Measurements from ENCODE around the gene SPECC1.
"Not testable (repeated sequence)": the region's sequence is repeated elsewhere in the genome, so short reads cannot be mapped to it uniquely, and the experiment has no call there.

Gene SPECC1

DNA sequence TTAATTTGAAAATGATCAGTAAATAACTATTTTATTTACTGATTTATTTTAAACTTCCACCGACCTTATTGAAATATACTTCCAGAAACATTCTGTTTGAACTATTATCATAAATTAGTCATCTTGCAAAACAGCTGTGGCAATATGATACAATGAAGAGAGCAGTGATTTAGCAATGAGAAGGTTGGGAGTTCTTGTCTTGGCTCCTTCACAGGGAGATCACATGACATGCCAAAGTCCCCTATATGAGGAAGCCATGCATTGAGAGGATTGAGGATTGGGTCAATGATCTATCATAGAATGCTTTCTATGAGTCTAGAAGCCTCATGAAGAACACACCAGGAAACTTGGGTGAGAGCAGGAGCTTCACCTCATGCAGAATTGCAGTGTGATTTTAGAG lies 235.5 kb downstream of the SPECC1 start:
- FAIRE-seq: no peak

DNA sequence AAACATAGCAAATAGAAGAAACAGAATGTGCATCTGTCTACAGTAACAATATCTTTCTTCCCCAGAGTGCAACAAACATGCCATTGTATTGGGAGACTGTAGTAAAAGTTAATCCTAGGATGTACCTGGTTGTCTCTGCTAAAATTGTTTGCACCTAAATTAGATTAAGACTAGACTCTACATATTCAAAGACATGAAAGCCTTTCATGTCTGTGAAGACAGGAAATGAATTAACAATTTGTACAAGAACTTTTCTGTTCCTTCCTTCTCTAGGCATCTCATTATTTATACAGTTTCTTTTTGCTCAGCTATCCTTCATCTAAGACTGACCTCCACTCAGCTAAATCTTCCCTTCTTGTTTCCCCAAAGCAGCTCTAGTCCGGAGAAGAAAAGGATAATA lies 237.5 kb downstream of the SPECC1 start:
- FAIRE-seq: no peak

DNA sequence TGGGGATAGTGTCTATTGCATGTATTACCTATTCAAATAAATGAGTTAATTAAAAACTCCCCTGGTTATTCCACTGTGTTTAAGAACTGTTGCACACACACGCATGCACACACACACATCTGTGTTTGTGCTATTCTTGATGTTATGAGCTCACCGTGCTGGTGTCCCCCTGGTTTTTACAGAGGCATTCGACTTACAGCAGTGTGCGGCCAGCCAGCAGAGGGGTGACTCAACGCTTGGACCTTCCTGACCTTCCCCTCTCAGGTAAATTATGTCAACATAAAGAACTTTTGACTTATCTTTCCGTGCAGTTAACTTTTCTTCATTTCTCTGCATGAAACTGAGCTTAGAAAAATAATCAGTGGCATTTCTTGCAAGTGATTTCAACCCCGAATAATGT lies 244.2 kb downstream of the SPECC1 start:
- FAIRE-seq: no peak

DNA sequence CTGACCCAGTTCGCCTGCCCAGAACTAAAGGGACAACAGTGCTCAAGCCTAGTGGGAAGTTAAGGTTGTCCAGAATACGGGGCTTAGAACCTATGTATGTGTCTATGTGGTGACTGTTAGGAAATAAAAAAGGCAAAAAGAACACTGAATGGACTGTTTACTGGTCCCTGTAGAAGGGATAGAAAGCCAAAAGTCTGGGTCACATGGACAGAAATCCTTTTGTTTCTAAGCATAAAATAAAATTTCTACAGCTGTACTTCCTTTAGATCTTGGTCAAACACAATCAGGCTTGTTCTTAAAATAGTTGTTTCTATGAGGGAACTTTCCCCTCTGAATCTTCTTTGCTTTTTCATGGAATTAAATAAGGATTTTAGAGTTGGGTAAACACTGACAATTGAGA lies 245.4 kb downstream of the SPECC1 start:
- no peak for FAIRE-seq

DNA sequence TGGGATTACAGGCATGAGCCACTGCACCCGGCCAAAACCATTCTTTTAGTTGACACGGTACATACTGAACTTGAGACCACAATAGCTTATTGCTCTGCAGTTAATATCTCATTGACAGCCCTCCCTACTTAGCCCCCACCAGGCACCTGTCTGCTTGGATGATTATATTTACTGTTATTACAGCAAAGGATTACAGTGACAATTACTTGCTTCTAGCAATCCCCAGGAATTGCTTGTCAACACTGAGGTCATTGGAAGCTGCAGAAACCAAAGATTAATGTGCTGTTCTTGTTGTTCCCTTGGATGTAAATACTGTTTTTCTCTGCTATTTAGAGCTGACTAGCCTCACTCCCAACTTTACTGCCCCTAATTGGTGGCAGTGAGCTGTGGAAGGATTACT lies 247.0 kb downstream of the SPECC1 start:
- FAIRE-seq: no peak

DNA sequence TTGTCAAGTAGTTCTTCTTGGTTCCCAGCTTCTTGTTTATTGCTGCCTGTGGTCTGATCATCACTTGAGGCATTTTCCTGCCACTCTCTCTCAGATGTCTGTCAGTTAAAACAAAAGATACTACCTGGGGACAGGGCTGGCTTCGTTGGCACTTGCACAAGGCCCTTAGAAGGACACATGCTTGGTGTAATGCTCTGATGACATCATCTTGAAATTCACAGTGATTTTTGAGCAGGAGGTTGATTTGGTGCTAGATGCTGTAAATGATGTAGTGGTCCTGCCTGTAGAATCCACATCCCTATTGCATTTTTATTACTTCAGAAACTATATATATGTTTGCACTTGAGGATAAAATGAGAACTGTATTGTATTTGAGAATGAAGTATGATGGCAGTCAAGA lies 247.8 kb downstream of the SPECC1 start:
- FAIRE-seq: no peak

DNA sequence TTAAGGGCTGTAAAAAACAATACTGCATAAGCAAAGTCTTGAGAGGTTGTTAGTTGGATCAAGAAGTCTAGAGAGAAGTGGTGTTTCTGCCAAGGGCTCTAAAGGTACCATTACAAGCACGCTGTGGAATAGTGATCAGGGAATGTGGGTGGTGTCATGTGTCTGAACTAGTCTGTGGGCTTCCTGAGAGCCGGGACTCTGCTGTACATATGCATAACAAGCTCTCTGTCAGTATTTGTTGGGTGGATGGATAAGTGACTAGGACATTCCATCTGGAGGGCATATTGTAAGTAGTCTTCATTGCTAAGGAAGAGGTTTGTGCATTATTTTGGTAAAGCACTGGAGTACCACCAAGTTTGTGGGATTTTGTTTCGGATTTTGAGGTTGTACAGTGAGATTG lies 248.6 kb downstream of the SPECC1 start:
- no peak for FAIRE-seq

DNA sequence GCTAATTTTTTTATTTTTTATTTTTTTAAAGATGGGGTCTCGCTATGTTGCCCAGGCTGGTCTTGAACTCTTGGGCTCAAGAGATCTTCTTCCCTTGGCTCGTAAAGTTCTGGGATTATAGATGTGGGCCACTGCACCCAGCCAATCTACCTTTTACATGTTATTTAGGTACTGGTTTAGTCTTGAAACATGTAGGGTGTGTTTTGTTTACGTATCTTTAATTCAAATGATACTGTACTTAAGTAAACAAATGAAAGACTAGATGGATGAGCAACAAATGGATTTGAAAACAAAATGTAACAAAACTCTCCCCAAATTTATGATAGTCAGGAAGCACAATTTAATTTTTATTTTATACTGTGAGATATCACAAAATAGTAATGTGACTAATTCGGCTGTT lies 250.5 kb downstream of the SPECC1 start:
- FAIRE-seq: peak; percentile 30

DNA sequence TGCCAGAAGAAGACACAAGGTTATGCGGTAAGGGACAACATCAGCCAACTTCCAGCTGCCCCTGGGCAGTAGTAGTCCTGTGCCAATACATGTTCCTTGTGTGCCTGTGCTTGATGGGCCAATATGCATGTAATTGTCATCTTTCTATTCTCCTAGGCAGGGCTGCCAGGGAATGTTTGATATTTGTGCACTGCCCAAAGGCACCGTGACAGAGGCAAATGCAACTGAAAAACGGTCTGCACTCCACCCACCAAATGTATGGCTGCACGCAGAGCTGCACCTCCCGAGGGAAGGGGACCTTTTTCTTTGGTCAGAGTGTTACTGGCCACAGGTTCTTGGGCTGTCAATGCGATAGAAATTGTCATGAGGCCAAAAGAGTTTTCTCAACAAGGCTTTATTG lies 251.1 kb downstream of the SPECC1 start:
- FAIRE-seq: no peak

DNA sequence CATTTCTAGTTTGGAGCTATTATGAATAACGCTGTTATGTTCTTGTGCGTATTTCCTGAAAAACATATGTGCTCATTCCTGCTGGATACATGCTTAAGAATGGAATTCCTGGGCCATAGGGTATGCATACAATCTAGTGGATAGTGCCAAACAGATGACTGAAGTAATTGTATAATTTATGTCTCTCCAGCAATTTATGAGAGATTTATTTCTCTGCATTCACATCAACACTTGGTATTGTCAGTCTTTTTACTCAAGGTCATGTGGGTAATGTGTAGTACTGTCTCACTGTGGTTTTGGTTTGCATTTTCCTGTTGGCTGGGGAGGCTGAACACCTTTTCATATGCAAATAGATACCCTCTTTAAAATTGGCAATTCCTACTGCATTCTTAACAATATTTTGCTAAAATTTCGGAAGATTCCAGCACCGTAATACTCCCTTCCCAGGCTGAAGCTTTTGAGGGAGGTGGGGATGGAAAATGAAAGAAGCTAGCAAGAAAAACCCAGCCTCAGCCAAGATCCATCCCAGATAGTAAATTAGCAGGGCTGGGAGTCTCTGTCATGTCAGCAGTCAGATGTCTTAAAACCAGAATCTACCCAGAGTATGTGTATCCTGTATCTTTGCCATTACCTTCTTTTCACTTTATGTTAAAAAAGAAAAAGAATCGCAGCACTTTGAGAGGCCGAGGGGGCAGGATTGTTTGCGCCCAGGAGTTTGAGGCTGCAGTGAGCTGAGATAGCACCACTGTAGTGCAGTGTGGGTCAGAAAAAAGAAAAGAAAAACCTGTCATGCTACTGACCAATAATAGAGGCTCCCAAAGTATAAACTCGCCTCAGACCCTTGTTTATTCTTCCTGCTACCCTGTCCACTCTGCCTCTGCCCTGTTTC lies 253.3 kb downstream of the SPECC1 start:
- FAIRE-seq: no peak

DNA sequence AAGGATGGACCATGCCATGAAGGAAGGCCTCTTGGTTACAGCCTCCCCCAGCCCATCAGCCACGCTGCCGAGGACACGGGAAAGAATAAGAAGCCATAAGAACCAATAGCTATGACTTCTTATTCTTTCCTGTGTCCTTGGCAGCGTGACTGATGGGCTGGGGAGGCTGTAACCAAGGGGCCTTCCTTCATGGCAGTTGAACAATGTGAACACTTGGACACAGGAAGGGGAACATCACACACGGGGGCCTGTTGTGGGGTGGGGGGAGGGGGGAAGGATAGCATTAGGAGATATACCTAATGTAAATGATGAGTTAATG lies 253.9 kb downstream of the SPECC1 start:
- not testable (repeated sequence) for FAIRE-seq

DNA sequence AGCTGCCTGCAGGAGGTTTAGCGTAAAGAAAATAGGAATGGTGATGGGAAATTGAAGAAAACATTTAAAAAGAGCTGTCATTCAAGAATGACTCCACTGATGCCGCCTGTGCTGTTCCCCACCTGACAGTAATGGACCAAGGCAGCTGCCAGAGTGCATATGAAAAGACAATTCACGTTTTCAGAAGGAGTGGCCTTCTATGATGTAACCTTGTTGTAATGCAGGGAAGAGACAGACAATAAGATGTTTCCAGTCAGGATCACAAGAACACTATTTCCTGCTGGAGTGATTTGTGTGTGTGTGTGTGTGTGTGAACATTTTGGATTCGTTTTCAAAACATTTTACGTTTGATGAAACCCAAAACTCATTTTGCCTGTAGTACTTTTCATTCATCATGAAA lies 254.4 kb downstream of the SPECC1 start:
- FAIRE-seq: no peak

DNA sequence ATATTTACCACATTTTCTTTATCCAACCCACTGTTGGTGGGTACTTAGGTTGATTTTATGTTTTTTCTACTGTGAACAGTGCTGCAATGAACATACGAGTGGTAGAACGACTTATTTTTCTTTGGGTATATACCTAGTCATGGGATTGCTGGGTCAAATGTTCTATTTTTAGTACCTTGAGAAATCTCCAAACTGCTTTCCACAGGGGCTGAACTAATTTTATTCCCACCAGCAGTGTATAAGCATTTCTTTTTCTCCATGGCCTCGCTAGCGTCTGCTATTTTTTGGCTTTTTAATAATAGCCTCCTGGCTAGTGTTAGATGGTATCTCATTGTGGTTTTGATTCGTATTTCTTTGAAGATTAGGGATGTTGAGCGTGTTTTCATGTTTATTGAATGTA lies 255.8 kb downstream of the SPECC1 start:
- FAIRE-seq: no peak

DNA sequence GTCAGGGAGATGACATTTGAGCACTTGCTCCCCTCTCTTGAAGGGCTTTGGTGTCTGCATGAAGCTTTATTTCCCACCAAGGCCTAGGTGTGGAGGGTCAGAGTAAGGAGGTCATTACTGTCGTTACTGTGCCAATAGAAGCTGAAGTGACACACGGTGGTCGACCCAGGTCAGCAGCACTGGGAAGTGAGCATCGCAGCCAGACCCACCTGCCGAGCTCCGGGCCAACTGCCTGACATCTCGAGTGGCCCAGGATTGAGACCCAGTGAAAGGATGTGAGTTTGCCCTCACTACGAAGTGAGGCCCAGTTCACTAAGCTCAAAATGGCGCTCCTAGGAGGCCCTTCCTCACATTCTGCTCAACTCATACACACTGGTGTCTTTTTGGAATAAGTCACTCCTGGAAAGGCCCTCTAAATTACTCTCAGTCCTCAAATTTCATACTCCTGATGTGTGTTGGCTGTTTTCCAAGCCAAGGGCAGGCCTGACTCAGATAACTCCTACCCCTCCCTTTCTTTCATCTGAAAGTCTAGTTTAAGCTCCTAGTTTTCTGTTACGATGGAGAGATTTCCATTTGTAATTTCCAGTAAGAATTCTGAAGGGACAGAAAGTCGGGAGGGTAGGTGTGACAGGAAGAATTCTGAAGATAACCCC lies 257.8 kb downstream of the SPECC1 start:
- FAIRE-seq: no peak

DNA sequence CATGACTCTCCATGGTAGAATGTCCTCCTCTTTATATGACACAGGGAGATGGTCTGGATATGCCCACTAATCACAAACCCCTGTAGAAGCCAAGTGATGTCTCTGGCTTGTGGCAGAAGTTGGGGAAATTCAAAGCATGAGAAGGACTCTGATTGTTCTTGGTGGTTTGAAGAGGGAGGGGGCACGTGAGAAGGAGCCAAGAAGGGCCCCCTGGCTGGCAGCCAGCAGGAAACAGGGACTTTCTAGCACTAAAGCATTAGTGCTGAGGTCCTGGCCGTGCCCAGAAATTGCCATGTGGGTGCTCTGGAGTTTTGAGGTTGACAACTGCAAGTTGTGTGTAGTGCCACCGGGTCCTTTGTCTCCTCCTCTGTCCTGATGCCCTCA lies 258.3 kb downstream of the SPECC1 start:
- FAIRE-seq: no peak

DNA sequence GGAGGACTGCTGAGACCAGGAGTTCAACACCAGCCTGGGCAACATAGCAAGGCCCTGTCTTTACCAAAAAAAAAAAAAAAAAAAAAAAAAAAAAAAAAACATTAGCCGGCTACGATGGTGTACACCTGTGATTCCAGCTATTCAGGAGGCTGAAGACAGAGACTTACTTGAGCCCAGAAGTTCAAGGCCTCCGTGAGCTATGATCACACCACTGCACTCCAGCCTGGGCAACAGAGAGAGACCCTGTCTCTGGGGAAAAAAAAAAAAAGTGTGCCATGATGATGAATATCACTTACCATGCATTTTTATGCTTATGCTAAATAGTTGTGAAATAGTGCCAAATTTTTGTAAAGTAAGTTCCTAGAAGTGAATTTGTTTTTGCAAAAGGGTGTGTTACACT lies 261.2 kb downstream of the SPECC1 start:
- no peak for FAIRE-seq

DNA sequence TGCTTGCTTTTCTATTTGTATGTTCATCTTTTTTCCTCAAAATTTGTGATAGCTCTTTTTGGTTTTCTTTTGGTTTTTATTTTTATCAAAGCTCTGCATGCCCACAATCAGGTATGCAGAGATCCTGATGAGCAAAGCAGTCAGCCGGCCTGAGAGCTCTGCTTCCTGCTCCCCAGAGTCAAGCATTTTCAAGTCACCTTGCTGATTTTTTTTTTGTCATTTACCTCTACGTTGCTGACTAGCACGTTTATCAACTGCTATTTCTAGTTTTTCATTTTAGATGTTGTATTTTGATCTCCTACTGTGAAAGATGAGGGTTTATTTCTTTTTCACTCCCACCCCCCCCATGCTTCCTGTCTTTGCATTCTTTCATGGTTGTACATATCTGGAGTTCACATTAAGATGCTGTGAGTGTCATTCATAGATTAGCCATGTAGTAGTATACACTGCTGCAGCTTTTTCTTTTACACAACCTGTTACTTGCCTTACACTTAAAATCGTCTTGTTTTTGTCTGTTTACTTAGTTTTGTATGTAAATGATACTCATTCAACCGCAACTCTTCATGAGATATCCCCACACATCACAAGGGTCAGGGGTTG lies 262.0 kb downstream of the SPECC1 start:
- FAIRE-seq: no peak

DNA sequence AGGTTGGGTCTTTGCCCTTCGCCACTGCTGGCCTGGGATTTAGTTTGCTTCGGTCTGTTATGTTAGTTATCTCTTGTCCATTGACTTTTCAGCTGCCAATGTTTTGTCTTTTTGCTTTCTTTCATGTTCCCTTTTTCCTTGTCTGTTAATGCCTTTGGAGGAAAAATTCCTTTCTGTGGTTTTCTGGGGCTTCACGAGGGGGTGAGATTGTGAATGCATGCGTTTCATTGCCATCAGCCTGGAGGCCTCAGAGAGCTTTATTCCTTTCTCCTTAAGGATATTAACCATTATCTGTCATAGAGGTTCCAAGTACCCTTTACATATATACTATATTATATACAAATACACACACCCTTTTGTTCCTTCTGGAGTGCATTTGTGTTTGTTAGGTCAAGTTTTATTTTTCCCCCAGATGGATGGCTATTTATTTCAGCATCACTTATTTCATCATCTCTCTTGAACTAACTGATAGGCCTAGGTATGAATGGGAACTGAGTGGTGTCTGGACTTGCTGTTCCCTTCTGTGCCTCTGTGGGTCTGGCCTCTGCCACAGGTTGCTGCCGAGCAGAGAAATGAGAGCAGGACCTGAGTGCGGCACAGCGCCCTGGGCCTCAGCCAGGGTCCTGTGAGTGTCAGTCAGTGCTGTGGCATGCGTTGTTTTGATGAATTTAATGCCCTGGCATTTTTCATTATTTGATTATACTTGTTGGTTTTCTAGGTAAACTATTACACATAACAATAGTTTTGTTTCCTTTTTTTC lies 264.8 kb downstream of the SPECC1 start:
- no peak for FAIRE-seq

DNA sequence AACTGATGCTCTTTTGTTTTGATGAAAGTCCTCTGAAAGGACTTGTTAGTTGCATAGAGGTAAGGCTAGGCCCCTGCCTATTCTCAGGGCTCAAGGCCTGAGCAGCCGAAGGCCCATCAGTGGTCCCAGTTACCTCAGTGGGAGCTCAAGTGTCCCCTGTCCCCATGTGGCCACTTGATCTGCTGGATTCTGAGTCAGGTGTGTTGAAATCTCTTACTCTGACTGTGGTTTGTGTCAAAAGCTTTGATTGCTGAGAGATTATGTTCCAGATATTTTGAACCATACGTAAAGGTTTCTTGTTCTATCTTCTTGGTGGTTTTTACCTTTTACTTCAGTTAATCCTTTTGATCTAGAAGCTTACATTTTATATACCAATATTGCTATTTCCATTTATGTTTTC lies 266.5 kb downstream of the SPECC1 start:
- FAIRE-seq: no peak

DNA sequence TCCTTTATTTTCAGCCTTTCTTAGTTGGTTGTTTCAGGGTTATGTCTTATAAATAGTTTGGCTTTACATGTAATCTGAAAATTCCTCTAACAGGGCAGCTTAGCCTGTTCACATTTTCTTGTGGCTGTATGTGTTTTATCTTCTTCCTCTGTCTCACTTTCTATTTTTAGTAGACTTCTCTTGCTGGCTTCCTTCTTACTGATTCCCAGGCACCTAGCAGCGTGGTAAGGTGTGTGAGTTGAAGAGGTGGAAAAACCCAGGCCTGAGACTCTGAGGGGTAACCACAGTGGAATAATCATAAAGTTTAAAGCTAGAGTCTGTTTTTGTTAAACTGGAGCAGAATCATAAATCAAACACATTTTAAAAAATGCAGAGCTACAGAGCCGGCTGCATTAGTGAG lies 267.3 kb downstream of the SPECC1 start:
- FAIRE-seq: no peak

DNA sequence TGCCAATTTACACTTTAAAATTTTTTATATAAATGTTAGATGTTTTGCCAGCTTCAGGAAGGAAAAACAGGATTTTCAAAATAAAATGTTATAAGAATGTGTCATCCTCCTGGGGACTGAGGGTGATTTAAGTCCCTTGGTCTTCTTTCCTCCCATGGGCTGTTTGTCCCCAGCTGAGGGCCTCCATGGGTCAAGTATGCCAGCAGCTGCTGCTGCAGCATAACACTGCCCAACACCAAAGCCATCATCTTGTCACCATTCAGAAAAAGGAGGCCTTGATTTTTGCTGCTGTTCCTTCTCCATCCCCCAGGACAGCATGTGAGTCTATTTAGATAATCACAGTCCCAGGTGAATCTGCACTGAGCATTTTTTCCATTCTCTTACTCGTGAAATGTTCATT lies 269.6 kb downstream of the SPECC1 start:
- FAIRE-seq: no peak

DNA sequence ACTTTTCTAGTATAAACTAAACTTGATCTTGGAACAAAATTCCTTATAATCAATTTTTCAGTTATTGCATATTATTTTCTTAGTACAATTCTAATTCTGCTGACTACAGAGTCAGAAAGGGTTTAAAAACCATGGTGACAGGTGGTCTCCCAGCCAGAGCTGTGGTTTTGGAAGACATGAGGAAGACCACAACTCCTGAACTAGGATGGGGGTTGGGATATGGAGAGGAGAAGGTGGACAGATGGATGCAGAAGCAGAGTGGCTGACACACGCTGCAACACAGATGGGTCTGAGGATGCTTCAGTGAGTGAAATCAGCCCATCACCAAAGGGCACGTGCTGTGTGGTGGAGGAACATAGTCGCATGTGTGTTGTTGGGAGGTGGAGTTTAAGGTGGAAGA lies 270.5 kb downstream of the SPECC1 start:
- FAIRE-seq: no peak

DNA sequence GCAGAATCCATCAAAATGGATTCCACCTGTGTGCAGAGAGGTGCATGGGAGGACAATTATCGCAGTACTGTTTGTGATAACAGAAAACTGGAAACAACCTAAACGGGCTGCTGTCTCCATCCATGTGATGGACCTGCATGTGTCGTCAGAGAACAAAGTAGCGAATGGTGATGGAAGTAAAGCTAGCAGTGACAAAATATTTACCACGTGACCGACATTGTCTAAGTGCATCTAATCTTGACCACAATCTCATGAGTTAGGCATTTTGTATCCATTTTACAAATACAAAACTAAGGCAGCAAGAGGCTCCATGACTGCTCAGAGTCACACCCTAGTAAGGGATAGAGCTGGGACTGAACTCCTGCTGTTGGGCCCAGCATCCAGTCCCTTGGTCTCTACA lies 270.9 kb downstream of the SPECC1 start:
- FAIRE-seq: no peak

DNA sequence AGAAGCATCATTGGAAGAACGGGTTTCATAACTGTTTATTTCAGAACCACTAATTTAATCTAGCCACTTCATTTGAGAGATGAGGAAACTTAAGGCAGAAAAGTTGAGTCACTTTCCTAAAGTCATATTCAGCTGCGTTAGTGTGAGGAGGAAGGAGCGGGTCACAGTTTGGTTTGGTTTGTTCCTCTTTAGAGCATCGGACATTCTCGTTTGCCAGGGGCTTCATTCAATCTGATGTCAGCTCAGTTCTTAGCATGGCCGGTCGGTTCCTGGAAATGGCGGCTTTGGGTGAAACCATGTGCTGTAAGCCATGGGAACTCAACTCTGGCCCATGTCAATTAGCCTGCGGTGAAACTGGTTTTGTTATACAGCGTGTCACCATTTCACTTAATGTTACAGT lies 271.7 kb downstream of the SPECC1 start:
- FAIRE-seq: no peak

All from islet of Langerhans (tissue), 1 donor.